Measurements from ENCODE around the gene STYXL2. TPM values are rescaled to one million over a fixed set of nuclear protein-coding genes. Genes with fewer than 3 reads are reported as not detected.

Gene STYXL2
- total and polyA plus RNA-seq, 2 donors (not counting 3 experiments of a cell fraction or from before 2014, with no cell fraction given), result not detected

GRCh38 chr1:167119696-167120095 is 25.8 kb downstream of the STYXL2 start:
- no peaks in the 10 kb centered on the region for H3K4me1 ChIP-seq (ENCODE audit: control insufficient read depth, extremely low read depth, insufficient read depth, low read length)
- FAIRE-seq, result no peak
- no peaks in the 10 kb centered on the region for H3K79me2 ChIP-seq (ENCODE audit: control insufficient read depth, insufficient read depth, low read length)
- ChIA-PET POLR2A (no interaction called here), CTCF (no interaction called here)
- H3K27me3 ChIP-seq (ENCODE audit: control insufficient read depth in 2 of 2, insufficient read depth in 2 of 2, low read length in 2 of 2), result peaks cover 5 to 9% of the 10 kb centered on the region in 2 experiments
- DNase-seq (ENCODE audit: low read depth, low spot score), result no peak
- H3K36me3 ChIP-seq (ENCODE audit: control insufficient read depth in 2 of 2, extremely low read depth in 1 of 2, insufficient read depth in 2 of 2, low read length in 2 of 2), result no peaks in the 10 kb centered on the region
- H4K20me1 ChIP-seq (replicated peaks; ENCODE audit: control insufficient read depth, extremely low read depth, insufficient read depth, low read length), result no peaks in the 10 kb centered on the region
- dilution Hi-C loops (cut with MboI; ENCODE audit: extremely low pct_ligation_motif_present, low sequenced_read_pairs) (no loop called here), intact Hi-C loops (cut with micrococcal nuclease) (loop anchor here (5.0 kb wide), 1 partner anchor 52 kb away; no protein-coding TSS in a partner anchor)
- TF ChIP-seq MYC (IDR thresholded peaks at IDR 0.05; ENCODE audit: low read depth, low read length), result no peak
- TF ChIP-seq EZH2 (IDR thresholded peaks at IDR 0.05; ENCODE audit: borderline replicate concordance, low read depth, low read length, severe bottlenecking), result no peak
- no peak for TF ChIP-seq POLR2A (IDR thresholded peaks at IDR 0.05; ENCODE audit: low read depth, low read length)
- TF ChIP-seq MAX (IDR thresholded peaks at IDR 0.05; ENCODE audit: insufficient read depth, insufficient read length), result no peak
- TF ChIP-seq FOS (IDR thresholded peaks at IDR 0.05; ENCODE audit: borderline replicate concordance, insufficient read depth, low read length), result no peak
- no peak for TF ChIP-seq GATA2 (IDR thresholded peaks at IDR 0.05; ENCODE audit: insufficient read depth, insufficient read length, low read depth, low read length)
- no peak for TF ChIP-seq POLR2AphosphoS5 (IDR thresholded peaks at IDR 0.05; ENCODE audit: insufficient read depth, low read depth, low read length)
- TF ChIP-seq JUN (IDR thresholded peaks at IDR 0.05; ENCODE audit: borderline replicate concordance, insufficient read depth, insufficient read length, low read depth), result no peak
- TF ChIP-seq CTCF (IDR thresholded peaks at IDR 0.05; ENCODE audit: extremely low read depth in 1 of 2, insufficient read depth in 1 of 2, low read depth in 1 of 2, low read length in 2 of 2), result no peak
- no TSS peak for BruUV-seq (replicated peaks)
- H3K9me3 ChIP-seq (replicated peaks; ENCODE audit: control insufficient read depth, insufficient read depth, low read length), result no peaks in the 10 kb centered on the region
- no peak overlapping the region for H2AFZ ChIP-seq (ENCODE audit: low read depth, low read length)
- no peak overlapping the region for H3K9ac ChIP-seq (replicated peaks; ENCODE audit: extremely low read depth, insufficient read depth, low read length)
- no peak overlapping the region for H3K4me3 ChIP-seq (replicated peaks in 1 of 3; ENCODE audit: insufficient read depth in 1 of 3, low read depth in 1 of 3, low read length in 3 of 3)
- no peak overlapping the region for H3K27ac ChIP-seq (ENCODE audit: insufficient read depth, low read depth, low read length)
- no peak overlapping the region for H3K4me2 ChIP-seq (ENCODE audit: insufficient read depth, low read length)
- H3K9me1 ChIP-seq (replicated peaks; ENCODE audit: control insufficient read depth, extremely low read depth, insufficient read depth, low read length), result no peaks in the 10 kb centered on the region

Measured in endothelial cell of umbilical vein (primary cell).